HG03469 (cell line): ENCODE measurements around the gene CRYZ.
A peak's percentile ranks its signal among the peaks of the same experiment; 100 is the strongest.
"Not testable (repeated sequence)": the region's sequence is repeated elsewhere in the genome, so short reads cannot be mapped to it uniquely, and the experiment has no call there.

Source experiments
- ATAC-seq: cut with Tn5 transposase; IDR thresholded peaks from one replicate; pipeline ENCODE4 v1.9.1; 2021; ENCODE audit warnings: mild to moderate bottlenecking, moderate library complexity, moderate number of reproducible peaks; ENCODE audit not compliant: unreplicated experiment

The CRYZ gene

DNA sequence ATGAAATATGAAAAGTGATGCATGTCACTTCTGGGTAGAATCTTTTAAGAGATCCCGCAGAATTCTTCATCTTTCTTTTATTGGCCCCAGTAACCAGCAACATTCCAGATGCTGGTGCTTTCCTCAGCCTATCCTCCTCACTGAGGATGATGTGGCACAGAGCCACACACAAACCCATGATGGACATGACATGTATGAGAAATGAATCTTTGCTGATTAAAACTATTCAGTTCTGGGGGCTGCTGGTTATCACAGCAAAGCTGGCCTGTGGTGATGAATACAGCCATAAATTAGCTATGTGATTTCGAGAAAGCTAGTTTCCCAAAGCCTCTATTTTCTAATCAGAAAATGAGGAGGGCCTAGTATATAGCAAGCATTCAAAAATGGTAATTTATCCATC is 51.0 kb downstream of the CRYZ start:
- no peak for ATAC-seq

DNA sequence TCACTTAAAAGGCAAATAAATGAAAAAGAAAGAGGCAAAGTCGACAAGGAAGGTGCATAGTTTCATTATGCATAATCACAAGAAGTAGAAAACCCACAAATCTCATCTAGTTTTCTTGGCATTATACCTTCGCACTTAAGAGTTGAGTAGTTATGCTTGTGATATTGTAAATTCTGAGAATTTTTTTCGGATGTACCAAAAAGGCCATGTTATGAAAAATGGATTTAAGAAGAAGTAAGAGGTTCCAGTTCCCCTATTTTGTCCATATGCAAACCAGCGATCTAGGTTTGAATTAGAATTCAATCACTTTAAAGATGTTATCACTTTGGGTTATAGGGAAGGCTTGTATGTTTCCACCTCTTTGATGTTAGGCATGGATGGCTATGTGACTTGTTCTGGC is 51.4 kb downstream of the CRYZ start:
- peak; percentile 88 for ATAC-seq

DNA sequence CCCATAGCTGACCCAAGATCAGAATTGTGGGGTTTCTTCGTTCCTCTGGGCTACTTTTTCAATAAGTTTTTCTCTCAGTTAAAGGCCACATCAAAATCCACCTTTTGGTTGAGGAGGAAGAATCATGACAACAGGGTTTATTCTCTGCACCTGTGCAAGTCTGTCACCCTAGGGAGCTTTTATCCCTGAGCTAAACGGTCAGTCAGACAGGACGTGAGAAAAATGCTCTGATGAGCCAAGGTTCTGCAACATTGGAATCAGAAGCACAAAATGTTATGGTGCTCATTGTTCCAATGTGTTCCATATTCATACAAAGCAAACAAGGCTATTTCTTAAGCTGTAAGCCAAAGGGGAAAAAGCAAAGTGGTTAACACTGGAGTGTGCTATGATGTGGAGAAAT is 51.8 kb downstream of the CRYZ start:
- ATAC-seq: peak; percentile 15

DNA sequence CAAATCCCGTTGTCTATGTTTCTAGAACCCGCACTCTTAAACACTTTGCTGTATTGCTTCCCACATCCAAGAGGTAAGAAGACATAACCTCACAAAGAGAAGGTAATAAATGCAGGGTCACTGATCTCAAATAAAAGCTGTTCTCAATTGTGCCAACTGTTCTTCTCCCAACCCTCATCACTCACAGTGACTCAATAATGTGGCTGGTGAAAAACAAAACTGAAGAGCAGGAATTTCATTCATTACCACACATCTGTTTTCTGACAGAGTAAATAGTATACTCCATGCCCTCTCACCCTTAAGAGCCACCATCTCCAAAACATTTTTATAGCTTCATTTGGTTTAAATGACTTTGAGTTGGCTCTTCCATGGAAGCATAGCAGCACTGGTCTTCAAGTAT is 53.0 kb downstream of the CRYZ start:
- ATAC-seq: no peak

DNA sequence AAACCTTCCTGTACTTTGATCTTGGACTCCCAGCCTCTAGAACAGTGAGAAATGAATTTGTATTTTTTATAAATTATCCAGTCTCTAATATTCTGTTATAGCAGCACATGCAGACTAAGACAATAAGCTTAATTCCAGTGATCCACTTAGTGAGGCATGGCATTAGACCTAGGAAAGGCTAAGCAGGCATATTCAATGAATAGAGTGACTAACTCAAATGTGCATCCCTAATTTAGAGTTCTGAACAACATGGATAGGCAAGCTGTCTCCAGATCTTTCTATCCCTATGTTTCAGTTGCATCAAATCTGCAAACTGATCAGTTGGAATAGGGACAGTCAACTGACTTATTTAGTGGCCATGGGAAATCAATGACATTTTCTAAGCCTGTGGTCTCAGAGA is 54.9 kb downstream of the CRYZ start:
- ATAC-seq: no peak

DNA sequence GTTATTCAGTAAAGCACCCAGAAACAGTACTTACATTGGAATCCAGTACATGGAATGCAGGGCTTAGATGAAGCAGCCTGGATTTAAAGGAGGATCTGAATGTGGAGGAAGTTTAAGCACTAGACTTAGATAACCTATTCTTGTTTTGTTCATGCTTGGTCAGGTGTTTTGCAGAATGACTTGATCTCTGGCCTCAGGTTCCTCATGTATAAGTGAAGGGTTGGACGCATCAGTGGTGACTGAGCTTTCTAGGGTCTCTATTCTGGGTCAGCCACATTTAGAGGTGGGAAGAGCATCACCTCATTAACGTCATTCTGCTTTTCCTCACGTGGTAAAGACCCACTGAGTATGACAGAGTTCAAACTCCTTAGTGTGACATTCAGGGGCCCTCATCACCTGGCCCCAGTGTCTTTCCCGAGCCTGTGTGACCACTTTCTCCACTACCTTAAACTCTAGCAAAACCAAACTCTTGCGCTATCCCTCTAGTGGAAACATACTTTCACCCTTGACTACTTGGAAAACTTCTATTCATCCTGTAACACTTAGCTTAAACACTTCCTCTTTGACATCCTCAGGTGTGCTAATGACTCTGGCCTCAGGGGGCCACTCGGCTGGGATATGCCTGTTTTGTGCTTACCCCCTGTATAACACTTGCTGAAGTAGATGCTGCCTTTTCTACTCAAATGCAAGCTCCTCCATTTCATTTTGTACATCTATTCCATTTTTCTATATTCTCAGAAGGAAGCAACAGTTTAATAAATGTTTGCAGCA is 58.4 kb downstream of the CRYZ start:
- ATAC-seq: peak; percentile 57

DNA sequence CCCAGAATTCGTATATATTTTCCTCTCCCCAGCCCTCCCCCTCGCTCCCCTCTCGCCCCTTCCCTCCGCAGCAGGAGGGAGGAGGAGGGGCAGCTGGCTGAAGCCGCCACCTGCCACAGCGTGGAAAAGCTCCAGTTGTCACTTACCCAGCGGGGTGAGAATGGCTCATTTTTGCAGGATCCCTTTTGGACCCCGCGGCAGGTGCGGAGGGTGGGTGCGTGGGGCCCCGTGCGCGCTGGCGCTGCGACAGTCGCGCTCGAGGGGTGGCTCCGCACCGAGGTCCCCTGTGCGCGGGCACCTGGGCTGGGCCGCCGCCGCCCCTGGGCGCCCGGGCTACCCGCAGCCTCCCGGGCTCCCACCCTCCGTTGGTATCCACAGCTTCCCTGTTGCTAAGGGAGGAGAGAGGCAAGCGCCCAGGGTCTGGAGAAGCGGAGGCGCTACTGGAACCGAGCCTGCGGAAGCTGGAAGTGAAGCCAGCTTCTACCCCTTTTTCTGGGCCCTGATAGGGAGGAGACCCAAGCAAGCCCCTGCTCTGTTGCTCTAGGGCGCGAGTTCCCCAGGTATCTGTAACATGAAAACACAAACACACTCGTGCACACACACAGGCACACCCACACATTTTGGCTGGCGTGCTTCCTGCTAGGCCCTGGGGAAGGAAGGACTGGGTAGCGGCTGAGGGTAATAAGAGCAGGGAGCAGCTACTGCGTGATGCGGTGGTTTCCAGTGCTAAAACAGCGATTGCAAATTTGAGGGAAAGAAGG is 59.3 kb downstream of the CRYZ start, which contains the start of gene ERICH3:
ERICH3 (minus strand) TSS at position 442 of the 761 bp plus-strand sequence; CDS start at position 169, 273 bp downstream.
- peak; percentile 47 for ATAC-seq

DNA sequence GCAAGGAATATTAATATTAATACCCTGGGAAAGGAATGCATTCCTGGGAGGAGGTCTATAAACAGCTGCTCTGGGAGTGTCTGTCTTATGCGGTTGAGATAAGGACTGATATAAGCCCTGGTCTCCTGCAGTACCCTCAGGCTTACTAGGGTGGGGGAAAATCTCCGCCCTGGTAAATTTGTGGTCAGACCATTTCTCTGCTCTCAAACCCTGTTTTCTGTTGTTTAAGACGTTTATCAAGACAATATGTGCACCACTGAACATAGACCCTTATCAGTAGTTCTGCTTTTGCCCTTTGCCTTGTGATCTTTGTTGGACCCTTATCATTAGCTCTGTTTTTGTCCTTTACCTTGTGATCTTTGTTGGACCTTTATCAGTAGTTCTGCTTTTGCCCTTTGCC is 62.0 kb downstream of the CRYZ start:
- ATAC-seq: not testable (repeated sequence)
